ENCODE measurements around the gene ZSCAN31. TPM values are rescaled to one million over a fixed set of nuclear protein-coding genes. Genes with fewer than 3 reads are reported as not detected.
A peak's percentile ranks its signal among the peaks of the same experiment; 100 is the strongest.

The ZSCAN31 gene
- total and polyA plus RNA-seq, 9 of the 15 experiments (the other 6 are each of a cell fraction or from before 2014, with no cell fraction given) = 3.9 to 12.1 (median 7.0) TPM

DNA sequence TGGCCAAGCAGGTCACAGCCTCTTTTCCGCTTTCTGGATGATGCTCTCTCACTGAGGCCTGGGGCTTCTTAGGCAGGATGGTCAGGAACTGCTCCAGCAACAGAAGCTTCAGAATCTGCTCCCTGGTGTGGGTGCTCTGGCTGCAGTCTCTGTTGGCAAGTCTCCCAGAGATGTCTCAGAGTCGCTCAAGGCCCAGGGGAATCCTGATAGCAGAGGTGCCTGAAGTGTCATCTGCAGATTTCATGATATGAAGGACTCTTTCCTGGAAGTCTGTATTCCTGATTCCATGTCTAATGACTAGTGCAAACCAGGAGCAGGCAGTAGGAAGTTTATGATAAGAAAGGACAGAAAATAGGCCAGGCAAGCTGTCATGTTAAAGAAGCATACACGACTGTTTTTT, 20.3 kb downstream of the ZSCAN31 start (continued):
- TF ChIP-seq, protein P1, sequence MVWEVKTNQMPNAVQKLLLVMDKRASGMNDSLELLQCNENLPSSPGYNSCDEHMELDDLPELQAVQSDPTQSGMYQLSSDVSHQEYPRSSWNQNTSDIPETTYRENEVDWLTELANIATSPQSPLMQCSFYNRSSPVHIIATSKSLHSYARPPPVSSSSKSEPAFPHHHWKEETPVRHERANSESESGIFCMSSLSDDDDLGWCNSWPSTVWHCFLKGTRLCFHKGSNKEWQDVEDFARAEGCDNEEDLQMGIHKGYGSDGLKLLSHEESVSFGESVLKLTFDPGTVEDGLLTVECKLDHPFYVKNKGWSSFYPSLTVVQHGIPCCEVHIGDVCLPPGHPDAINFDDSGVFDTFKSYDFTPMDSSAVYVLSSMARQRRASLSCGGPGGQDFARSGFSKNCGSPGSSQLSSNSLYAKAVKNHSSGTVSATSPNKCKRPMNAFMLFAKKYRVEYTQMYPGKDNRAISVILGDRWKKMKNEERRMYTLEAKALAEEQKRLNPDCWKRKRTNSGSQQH (CRISPR knock-in tag; IDR thresholded peaks at IDR 0.05) = no peak
- TF ChIP-seq ZKSCAN1 (IDR thresholded peaks at IDR 0.05; ENCODE audit: low read depth, low read length) = peak; percentile 35; the same call in 1 of the 2 replicates
- TF ChIP-seq TFAM (CRISPR knock-in tag; conservative IDR thresholded peaks at IDR 0.05) = no peak
- no peak for TF ChIP-seq IRF2 (CRISPR knock-in tag; IDR thresholded peaks at IDR 0.05)
- TF ChIP-seq ZNF217 (CRISPR knock-in tag; IDR thresholded peaks at IDR 0.05) = no peak
- TF ChIP-seq MECOM (CRISPR knock-in tag; IDR thresholded peaks at IDR 0.05) = peak; percentile 89
- TF ChIP-seq, protein P2, sequence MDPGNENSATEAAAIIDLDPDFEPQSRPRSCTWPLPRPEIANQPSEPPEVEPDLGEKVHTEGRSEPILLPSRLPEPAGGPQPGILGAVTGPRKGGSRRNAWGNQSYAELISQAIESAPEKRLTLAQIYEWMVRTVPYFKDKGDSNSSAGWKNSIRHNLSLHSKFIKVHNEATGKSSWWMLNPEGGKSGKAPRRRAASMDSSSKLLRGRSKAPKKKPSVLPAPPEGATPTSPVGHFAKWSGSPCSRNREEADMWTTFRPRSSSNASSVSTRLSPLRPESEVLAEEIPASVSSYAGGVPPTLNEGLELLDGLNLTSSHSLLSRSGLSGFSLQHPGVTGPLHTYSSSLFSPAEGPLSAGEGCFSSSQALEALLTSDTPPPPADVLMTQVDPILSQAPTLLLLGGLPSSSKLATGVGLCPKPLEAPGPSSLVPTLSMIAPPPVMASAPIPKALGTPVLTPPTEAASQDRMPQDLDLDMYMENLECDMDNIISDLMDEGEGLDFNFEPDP (CRISPR knock-in tag; IDR thresholded peaks at IDR 0.05) = no peak
- TF ChIP-seq CCNT2 (IDR thresholded peaks at IDR 0.05; ENCODE audit: borderline replicate concordance, extremely low read depth, insufficient read length, low read depth, low read length) = peak; percentile 40
- no peak for TF ChIP-seq MAFG (tag; conservative IDR thresholded peaks at IDR 0.05)
- no peak for TF ChIP-seq TAF1 (IDR thresholded peaks at IDR 0.05; ENCODE audit: control insufficient read depth, extremely low read depth, insufficient read depth, low read length, severe bottlenecking)
- TF ChIP-seq FOXA3 (CRISPR knock-in tag; conservative IDR thresholded peaks at IDR 0.05 in 1 of 2, IDR thresholded peaks at IDR 0.05 in 1 of 2) = no peak
- TF ChIP-seq, protein P3, sequence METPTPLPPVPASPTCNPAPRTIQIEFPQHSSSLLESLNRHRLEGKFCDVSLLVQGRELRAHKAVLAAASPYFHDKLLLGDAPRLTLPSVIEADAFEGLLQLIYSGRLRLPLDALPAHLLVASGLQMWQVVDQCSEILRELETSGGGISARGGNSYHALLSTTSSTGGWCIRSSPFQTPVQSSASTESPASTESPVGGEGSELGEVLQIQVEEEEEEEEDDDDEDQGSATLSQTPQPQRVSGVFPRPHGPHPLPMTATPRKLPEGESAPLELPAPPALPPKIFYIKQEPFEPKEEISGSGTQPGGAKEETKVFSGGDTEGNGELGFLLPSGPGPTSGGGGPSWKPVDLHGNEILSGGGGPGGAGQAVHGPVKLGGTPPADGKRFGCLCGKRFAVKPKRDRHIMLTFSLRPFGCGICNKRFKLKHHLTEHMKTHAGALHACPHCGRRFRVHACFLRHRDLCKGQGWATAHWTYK (CRISPR knock-in tag; IDR thresholded peaks at IDR 0.05) = no peak
- TF ChIP-seq CBFA2T3 (IDR thresholded peaks at IDR 0.05) = peak; percentile 58
- no peak for TF ChIP-seq SAFB (IDR thresholded peaks at IDR 0.05; ENCODE audit: borderline replicate concordance, low read depth, low read length)
- no peak for TF ChIP-seq FOXJ3 (CRISPR knock-in tag; IDR thresholded peaks at IDR 0.05)
- no peak for TF ChIP-seq PTRF (tag; IDR thresholded peaks at IDR 0.05)
- TF ChIP-seq, protein P4, sequence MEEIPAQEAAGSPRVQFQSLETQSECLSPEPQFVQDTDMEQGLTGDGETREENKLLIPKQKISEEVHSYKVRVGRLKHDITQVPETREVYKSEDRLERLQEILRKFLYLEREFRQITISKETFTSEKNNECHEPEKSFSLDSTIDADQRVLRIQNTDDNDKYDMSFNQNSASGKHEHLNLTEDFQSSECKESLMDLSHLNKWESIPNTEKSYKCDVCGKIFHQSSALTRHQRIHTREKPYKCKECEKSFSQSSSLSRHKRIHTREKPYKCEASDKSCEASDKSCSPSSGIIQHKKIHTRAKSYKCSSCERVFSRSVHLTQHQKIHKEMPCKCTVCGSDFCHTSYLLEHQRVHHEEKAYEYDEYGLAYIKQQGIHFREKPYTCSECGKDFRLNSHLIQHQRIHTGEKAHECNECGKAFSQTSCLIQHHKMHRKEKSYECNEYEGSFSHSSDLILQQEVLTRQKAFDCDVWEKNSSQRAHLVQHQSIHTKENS (CRISPR knock-in tag; IDR thresholded peaks at IDR 0.05) = no peak
- no peak for TF ChIP-seq ZFP30 (CRISPR knock-in tag; IDR thresholded peaks at IDR 0.05; ENCODE audit: borderline replicate concordance)
- TF ChIP-seq, protein P5, sequence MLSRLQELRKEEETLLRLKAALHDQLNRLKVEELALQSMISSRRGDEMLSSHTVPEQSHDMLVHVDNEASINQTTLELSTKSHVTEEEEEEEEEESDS (CRISPR knock-in tag; IDR thresholded peaks at IDR 0.05) = no peak
- TF ChIP-seq RCOR1 (IDR thresholded peaks at IDR 0.05; ENCODE audit: borderline replicate concordance in 1 of 2, low read depth in 2 of 2, low read length in 2 of 2) = 0 out of 4 replicates have a peak, but pooled peaks of 1 of the 2 experiments have one; percentile 34
- no peak for TF ChIP-seq ZFP36 (IDR thresholded peaks at IDR 0.05; ENCODE audit: low read depth, low read length, partially characterized antibody)
- peak; percentile 30; the same call in 1 of the 2 replicates for TF ChIP-seq SMARCE1 (IDR thresholded peaks at IDR 0.05)
- TF ChIP-seq, protein P6, sequence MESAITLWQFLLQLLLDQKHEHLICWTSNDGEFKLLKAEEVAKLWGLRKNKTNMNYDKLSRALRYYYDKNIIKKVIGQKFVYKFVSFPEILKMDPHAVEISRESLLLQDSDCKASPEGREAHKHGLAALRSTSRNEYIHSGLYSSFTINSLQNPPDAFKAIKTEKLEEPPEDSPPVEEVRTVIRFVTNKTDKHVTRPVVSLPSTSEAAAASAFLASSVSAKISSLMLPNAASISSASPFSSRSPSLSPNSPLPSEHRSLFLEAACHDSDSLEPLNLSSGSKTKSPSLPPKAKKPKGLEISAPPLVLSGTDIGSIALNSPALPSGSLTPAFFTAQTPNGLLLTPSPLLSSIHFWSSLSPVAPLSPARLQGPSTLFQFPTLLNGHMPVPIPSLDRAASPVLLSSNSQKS (CRISPR knock-in tag; IDR thresholded peaks at IDR 0.05) = no peak

All from K562 (cell line).